SKM-1 treated with dmso at 0.1 percent for 144 hours (cell line): Measurements from ENCODE around the gene ASCC3.

ENCODE experiments used
- DNase-seq: peaks from one replicate; lab custom pipeline; 2025; ENCODE audit not compliant: unreplicated experiment; lab: John Stamatoyannopoulos, UW

Gene ASCC3

GRCh38 chr6:100730001-100730980 lies 150.8 kb downstream of the ASCC3 start:
- DNase-seq: no peak

- no peak for DNase-seq
Observed at GRCh38 chr6:100726666-100727065, 154.5 kb downstream of the ASCC3 start.

DNA sequence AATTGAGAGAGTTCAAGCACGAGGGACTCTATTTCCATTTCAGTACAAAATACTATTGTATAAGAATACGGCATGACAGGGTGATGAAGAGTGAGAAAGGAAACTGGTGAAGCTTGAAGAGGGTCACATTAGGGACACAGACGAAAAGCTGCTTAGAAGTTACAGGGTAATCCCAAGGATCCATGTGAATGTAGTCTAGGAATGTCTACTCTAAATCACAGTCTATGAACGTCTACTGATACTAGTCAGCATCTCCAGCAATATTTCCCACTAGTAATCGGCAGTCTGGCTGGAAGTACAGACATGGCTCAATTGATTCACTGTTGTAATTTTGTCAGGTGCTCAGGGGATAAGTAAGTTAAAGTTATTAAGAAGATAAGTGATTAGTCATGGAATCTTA lies 156.4 kb downstream of the ASCC3 start:
- DNase-seq: no peak

DNA sequence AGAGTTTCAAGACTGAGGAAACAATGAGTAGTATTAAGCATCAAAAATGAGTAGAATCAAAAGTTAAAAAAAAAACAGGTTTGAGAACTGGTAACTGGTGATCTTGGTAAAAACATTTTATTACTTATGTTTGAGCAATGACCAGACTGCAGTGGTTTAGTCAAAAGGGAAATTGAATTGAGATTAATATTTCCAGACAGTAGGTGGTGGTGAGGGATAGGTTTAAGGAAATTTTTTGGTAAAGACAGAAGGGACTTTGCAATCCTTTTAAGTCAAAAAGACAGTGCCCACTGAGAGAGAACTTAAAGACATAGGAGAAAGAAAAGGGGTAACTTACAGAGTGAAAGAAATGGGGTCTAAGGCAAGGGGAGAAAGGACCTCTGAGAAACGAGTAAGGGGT lies 156.9 kb downstream of the ASCC3 start:
- no peak for DNase-seq

DNA sequence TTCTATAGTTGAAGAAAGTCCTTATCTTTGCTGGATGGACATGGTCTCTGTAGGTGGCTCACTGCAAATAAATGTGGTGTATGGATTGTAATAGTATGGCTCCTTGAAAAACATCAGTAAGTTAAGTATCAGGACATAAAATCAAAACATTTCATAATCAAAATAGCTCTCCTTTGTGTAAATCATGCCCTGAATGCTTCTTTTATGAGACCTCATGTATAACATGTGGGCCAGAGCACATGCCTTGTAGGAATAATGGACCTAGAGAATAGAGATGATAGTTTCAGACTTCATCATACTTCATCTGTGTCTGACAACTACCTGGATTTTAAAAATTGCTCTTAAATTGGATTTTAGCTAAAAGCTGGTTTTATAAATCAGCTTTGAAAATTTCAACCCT lies 159.9 kb downstream of the ASCC3 start:
- DNase-seq: no peak

- no peak for DNase-seq
Observed at GRCh38 chr6:100719883-100720682, 161.0 kb downstream of the ASCC3 start.

DNA sequence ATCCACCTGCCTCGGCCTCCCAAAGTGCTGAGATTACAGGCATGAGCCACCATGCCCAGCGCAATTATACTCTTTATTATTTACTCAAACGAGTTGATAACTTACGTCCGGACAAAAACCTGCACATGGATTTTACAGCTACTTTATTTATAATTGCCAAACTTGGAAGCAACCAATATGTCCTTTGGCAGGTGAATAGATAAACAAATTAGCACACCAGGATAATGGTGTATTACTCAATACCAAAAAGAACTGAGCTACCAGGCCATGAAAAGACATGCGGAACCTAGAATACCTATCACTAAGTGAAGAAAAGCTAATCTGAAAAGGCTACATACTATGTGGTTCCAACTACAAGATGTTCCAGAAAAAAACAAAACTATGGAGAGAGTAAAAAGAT lies 168.1 kb downstream of the ASCC3 start:
- DNase-seq: no peak

DNA sequence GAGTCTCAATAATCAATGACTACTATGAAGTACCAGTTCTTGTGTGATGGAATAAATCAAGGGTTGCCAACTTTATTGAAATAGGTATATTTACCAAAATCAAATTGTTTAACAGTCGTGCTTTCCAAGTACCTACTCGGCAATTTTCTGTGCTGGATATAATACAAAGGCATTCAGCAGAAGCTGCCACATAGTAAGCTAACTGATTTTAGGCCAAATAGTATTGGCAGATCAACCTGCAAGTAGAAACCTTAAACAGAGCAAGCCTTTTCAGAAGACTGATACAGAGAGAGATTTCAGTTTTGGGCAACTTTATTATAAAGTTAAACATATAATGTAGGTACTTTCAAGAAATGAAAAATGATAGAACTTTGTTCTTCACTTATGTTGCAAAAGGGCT lies 174.6 kb downstream of the ASCC3 start:
- DNase-seq: no peak

- no peak for DNase-seq
Observed at GRCh38 chr6:100704961-100705360, 176.2 kb downstream of the ASCC3 start.

DNA sequence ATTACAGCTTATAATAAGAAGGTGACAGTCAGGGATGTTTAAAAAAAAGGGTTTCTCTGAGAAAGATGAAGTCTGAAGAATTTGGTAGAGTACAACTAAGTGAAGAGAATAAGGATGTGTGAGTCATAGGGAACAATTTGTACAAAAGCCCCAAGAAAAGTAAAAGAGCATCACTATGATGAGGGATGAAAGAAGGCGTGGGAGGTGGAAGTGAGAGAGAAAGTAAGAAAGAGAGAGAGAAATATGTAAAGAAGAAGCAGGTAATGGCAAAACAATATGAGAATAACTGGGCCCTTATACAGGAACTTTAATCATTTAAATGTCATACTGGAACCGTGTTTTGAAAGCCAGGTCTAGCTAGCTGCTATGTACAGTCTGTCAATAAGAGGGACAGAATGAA lies 179.4 kb downstream of the ASCC3 start:
- DNase-seq: no peak

GRCh38 chr6:100700009-100700408 lies 181.1 kb downstream of the ASCC3 start:
- DNase-seq: no peak

DNA sequence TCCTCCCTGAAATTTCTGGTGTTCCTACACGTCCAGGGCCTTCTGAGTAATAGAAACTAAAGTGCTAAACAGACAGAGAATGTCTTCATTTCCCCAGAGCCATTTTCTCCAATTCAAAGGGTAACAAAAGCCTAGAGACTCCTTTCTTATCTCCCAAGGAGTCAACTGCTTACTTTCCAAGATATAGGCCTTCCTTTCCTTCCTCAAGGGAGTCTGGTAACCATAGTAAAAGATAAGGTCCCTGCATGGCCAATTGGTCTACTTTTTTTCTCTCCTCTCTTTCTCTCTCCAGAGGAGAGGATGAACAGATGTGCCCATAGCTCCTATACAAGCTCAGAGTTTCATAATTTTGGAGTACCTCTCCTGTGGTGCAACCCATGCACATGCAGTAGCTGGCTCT lies 185.7 kb downstream of the ASCC3 start:
- DNase-seq: no peak

DNA sequence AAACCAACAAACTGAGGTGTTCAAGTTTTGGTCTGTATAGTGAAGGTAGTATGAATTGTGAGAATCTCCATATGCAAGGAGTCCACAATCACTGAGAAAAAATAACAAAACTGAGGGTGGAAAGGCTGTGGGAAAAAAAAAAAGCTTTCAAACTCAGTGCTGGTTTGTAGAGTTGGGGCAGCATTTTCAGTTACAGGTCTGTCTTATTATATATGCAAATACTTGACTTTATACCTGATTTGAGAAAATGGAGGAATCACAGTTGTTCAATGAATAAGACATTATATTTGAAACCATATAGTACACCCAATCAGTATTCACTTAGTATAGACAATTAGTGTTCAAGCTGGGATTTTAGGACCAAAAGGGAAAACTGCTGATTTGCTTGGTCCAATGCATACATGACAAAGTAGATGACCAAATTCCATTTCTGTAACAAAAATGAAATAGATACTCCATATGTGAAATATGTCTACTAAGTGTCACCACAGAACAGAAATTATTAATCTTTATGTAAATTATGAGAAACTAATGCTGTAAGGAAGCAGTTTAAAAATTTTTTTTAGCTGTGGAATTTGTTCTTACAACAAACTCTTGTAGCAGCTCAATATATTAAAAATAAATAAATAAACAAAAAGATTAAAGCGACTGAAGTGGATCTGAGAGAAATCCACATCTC lies 187.7 kb downstream of the ASCC3 start:
- DNase-seq: no peak

DNA sequence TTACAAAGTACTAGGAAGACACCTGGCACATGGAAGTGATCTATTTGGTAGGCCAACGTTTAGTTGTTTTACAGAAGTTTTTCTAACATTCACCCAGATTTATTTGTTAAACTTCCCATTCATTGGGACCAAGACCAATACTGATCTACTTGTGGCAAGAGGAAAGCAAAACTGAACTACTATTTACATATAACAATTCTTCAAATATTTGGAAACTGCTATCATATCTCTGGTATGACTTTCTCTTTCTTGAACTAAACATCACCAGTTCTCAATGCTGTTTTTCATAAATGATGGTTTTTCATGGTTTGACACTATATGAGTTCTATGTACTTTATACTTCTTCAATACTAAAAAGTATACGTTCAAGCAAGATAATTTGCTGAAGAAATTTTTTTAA lies 189.2 kb downstream of the ASCC3 start:
- no peak for DNase-seq

DNA sequence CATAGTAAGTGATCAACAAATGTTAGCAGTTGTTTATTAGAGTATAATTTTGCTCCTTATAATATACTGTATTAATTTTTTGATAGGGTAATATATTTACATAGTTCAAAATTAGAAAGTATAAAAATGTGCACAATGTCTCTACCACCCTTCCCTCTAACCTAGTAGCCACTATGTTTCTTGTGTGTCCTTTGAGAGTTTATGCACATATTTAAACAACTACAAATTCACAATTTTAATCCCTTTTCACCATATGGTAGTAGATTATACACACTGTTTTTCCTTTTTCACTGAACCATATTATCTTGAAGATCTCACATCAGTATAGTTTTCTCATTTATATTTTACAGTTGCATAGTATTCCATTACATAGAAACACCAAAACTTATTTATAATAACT lies 194.9 kb downstream of the ASCC3 start:
- no peak for DNase-seq

GRCh38 chr6:100685747-100686146 lies 195.4 kb downstream of the ASCC3 start:
- DNase-seq: no peak

DNA sequence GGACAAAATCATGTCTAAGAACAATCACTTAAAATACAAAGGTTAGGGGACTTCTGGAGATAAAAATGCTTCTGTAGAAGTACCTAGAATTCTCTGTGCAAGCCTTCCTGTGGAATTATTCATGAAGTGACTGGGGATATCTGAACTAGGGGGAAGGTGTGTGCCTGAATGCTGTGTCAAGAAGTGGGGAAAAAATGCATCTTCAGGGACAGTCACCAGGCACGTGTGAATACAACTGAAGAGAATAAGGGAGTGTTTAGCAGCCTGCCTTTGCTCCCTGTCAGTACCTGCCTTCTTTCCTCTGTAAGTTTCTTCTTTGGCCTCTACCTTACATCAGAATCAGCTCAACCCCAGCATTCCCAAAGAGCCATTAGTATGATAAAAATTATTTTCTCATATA lies 201.0 kb downstream of the ASCC3 start:
- no peak for DNase-seq

DNA sequence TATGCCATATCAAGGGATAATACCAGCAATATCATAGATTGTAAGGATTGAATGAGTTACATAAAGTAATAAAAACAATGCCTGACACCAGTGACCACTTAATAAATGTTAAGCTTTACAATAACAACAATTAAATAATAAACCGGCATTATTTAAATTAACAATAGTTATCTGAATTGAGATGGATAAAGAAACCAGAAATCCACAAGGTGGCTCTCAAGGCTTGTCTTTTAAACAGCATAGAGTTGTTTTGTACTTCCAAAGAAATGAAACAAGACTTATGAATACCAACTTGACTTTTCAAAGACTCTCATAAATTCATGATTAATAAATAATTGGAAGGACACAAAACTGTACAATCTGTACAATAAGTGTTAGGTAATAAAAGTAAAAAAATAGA lies 203.1 kb downstream of the ASCC3 start:
- no peak for DNase-seq

DNA sequence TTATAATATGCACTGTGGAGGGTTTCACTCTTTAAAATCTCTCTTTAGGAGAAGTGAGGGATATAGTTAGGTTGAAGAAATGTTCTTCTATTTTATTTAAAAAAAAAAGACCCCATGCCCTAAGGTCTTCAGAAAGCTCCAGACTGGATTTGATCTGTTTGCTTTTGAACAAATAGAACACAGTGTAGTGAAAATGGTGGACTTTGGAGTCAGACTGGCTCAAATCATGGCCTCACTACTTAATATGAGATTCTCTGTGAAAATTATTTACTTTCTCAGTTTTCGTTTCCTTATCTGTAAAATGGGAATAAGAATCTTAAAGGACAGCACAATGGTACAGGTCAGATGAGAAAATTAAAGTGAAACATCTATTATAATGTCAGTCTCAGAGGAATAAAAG lies 203.9 kb downstream of the ASCC3 start:
- DNase-seq: no peak

DNA sequence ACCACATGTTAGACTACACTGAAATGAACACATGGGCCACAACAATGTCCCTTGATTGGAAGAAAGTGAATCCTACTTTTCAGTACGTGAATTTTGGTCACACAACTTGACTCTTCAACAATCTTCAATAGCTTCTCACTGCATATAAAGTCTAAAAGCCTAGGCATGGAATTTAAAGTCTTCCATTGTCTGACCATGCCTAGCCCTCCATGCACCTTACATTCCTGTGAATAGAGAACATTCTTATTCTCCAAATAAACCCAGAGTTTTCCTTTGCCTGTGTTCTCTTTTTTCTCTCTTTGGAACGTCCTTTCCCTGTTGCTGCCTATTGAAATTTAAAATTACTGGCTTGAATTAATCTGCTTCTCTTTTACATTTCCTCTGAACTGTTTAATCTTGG lies 207.5 kb downstream of the ASCC3 start:
- no peak for DNase-seq

GRCh38 chr6:100671740-100672139 lies 209.4 kb downstream of the ASCC3 start:
- DNase-seq: no peak

DNA sequence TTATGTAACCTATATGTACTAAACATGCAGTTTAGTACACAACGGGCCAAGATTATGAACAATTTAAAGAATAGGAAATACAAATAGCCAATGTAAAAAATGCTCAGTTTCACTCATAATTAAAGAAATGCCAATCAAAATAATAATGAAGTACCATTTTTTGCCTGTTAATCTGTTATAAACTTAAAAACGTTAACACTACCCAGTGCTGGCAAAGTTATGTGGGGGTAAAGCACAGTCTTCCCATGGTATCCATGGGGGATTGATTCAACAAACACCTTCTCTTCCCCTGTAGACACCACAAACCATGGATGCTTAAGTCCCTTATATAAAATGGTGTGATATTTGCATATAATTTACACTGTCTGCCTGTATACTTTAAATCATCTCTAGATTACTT lies 211.1 kb downstream of the ASCC3 start:
- no peak for DNase-seq
